Peyer's patch (tissue), 4 donors: ENCODE results near the gene NPBWR2. TPM values are rescaled to one million over a fixed set of nuclear protein-coding genes. Genes with fewer than 3 reads are reported as not detected.
A peak's percentile ranks its signal among the peaks of the same experiment; 100 is the strongest.

Experiments used
- DNase-seq, 3 donors: peaks; one replicate each; pipeline ENCODE4 v3.0.0-alpha.2; 2017 to 2019
- H3K27ac ChIP-seq, 4 donors: fragments of 200-600 bp; sonication (generic); one replicate each; pipeline ENCODE4 v1.5.1; 2016 to 2019
- H3K27me3 ChIP-seq, 2 donors: fragments of 200-600 bp; sonication (generic); one replicate each; pipeline ENCODE4 v1.5.1; 2019
- H3K36me3 ChIP-seq, 3 donors: fragments of 200-600 bp; sonication (generic); one replicate each; pipeline ENCODE4 v1.5.1; 2016 to 2019
- H3K4me1 ChIP-seq, 4 donors: fragments of 200-600 bp; sonication (generic); one replicate each; pipeline ENCODE4 v1.5.1; 2016 to 2019
- H3K4me3 ChIP-seq, 4 donors: fragments of 200-600 bp; sonication (generic); 1 replicate in 3 of 4; 2 replicates in 1 of 4; pipeline ENCODE4 v1.5.1; 2016 to 2019; ENCODE audit warnings: mild to moderate bottlenecking in 1 of 4
- H3K9me3 ChIP-seq, 4 donors: fragments of 200-600 bp; sonication (generic); one replicate each; pipeline ENCODE4 v1.5.1; 2016 to 2019; ENCODE audit warnings: mild to moderate bottlenecking in 1 of 4
- POLR2A ChIP-seq, 2 donors: fragments of 450-650 bp; IDR thresholded peaks; one replicate each; pipeline ENCODE4 v1.5.1; 2017; ENCODE audit warnings: antibody characterized with exemption in 2 of 2, mild to moderate bottlenecking in 2 of 2, moderate library complexity in 2 of 2
- total RNA-seq, 4 donors: library from RNA; depleted of rRNA; stranded (reverse); fragments of >200 nt; gene quantifications; one replicate each; pipeline ENCODE4 v1.1.0, GENCODE V29; 2016
- TF ChIP-seq, protein P1 (sequence below), 6 experiments: fragments of 450-650 bp in 4 of 6; fragments of 200-600 bp in 2 of 6; sonication (generic) in 1 of 6; IDR thresholded peaks; one replicate each; pipeline ENCODE4 v1.5.1; 2017 to 2019; ENCODE audit warnings: antibody characterized with exemption in 6 of 6, mild to moderate bottlenecking in 3 of 6, moderate library complexity in 1 of 6

The NPBWR2 gene
- total RNA-seq, 4 donors from 2014 or later: not detected

- TF ChIP-seq, protein P1, sequence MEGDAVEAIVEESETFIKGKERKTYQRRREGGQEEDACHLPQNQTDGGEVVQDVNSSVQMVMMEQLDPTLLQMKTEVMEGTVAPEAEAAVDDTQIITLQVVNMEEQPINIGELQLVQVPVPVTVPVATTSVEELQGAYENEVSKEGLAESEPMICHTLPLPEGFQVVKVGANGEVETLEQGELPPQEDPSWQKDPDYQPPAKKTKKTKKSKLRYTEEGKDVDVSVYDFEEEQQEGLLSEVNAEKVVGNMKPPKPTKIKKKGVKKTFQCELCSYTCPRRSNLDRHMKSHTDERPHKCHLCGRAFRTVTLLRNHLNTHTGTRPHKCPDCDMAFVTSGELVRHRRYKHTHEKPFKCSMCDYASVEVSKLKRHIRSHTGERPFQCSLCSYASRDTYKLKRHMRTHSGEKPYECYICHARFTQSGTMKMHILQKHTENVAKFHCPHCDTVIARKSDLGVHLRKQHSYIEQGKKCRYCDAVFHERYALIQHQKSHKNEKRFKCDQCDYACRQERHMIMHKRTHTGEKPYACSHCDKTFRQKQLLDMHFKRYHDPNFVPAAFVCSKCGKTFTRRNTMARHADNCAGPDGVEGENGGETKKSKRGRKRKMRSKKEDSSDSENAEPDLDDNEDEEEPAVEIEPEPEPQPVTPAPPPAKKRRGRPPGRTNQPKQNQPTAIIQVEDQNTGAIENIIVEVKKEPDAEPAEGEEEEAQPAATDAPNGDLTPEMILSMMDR (IDR thresholded peaks at IDR 0.05): no peak
- no peak for TF ChIP-seq POLR2A (IDR thresholded peaks at IDR 0.05)
- peaks cover 0 to 29% (median 12%) of the 10 kb centered on the region in 4 donors for H3K4me1 ChIP-seq
- peak within 1 kb of the TSS; percentile 45 to 64 (median 58) for H3K4me3 ChIP-seq
- peaks cover 0 to 15% of the 10 kb centered on the region in 2 donors for H3K27me3 ChIP-seq
- peak within 1 kb of the TSS in 1 of 4 donors; percentile 47 for H3K27ac ChIP-seq
- H3K9me3 ChIP-seq: no peaks in the 10 kb centered on the region
- no peak for DNase-seq
- H3K36me3 ChIP-seq: no peaks in the 10 kb centered on the region
These were observed 23.3 kb downstream of the NPBWR2 start, which contains the start of gene LKAAEAR1 for GRCh38 chr20:64083804-64084684. Gene LKAAEAR1, minus strand, starts transcription at chr20:64084398. Its CDS starts 179 bp downstream, at chr20:64084219.

DNA sequence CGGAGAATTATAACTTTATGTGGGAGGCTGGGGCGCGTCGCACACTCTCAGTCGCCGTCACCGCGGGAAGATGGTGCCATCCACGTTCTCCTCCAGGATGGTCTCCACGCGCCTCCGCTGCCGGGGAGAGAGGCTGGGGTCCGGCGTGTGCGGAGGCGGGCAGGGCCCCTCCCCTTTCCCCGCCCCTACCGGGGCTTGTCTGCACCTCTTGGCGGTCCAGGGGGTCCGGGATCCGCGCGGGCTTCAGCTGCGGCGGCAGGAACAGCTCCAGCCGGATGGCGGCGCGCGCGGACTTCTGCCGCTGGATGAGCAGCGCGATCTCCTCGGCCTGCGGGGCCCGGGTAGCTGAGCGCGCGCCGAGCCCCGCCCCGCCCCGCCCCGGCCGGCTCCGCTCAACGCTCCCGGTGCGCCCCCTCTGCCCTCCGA lies 24.0 kb downstream of the NPBWR2 start:
- TF ChIP-seq POLR2A (IDR thresholded peaks at IDR 0.05): no peak
- TF ChIP-seq, protein P1 (IDR thresholded peaks at IDR 0.05): peak; percentile 32 to 68 (median 42)
- H3K9me3 ChIP-seq: no peaks in the 10 kb centered on the region
- H3K27ac ChIP-seq: peak overlapping the region in 1 of 4 donors; percentile 47
- peaks cover 0 to 15% of the 10 kb centered on the region in 2 donors for H3K27me3 ChIP-seq
- H3K4me3 ChIP-seq: peak overlapping the region; percentile 45 to 64 (median 58)
- peaks cover 0 to 36% (median 13%) of the 10 kb centered on the region in 4 donors for H3K4me1 ChIP-seq
- no peaks in the 10 kb centered on the region for H3K36me3 ChIP-seq
- peak; percentile 75 to 89 (median 79) for DNase-seq

DNA sequence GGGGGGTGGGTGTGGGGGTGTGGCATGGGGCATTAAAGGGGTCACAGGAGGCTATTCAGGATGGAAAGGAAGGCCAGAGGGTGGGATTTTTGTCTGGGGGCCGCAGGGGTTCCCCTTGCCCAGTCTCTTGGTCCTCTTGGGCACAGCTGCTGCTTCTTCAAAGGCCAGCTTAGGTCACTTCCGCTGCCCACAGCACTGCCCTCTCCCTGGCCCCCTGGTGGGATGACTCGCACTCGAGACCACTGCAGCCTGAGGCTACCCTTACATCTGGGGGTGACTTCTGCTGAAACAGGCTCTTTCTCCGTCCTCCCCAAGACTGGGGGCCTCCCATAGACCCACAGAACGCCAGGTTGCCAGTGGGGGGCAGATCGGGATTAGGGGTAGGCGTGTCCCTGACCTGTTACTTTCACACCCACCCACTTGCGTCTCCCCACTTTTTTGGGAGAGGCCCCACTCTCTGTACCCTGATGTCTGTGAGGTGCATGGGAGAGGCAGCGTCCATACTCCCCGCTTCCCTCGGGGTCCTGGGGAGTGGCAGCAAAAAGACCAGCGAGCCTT lies 24.5 kb downstream of the NPBWR2 start:
- no peak for TF ChIP-seq POLR2A (IDR thresholded peaks at IDR 0.05)
- TF ChIP-seq, protein P1 (IDR thresholded peaks at IDR 0.05): no peak
- no peaks in the 10 kb centered on the region for H3K36me3 ChIP-seq
- H3K9me3 ChIP-seq: no peaks in the 10 kb centered on the region
- peak overlapping the region; percentile 45 to 64 (median 58) for H3K4me3 ChIP-seq
- DNase-seq: no peak
- peaks cover 0 to 15% of the 10 kb centered on the region in 2 donors for H3K27me3 ChIP-seq
- peaks cover 0 to 40% (median 15%) of the 10 kb centered on the region in 4 donors for H3K4me1 ChIP-seq
- H3K27ac ChIP-seq: peak overlapping the region in 1 of 4 donors; percentile 47

DNA sequence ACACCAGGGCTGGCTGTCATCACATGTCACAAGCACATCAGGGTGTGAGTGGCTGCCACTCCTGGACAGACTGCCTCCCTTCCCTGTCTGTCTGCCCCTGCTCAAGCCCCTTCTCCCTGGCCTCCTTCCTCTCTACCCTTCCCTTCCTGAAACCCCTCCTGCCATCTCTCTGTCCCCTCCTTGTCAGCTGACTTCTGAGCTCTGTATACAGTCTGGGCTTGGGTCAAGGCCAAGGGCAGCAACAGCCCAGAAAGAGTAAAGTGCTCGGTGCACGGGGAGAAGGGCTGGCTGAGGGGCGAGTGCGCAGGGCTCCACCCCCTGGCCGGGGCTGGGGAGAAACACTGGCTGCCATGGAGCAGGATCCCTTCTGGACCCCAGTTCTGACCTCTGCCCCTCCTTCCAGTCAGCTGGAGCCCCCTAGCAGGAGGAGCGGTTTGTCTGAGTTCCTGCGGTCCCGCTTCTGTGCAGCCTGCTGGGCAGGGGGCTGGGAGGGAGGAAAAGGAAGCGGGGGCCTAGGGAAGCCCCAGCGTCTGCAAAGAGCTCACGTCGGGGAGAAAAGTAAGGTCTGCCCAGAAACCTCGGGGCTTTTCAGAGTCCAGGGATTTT lies 25.1 kb downstream of the NPBWR2 start:
- Histone ChIP-seq H3K4me3 (no peak overlapping the region), H3K27ac (no peak overlapping the region), H3K36me3 (no peaks in the 10 kb centered on the region), H3K9me3 (no peaks in the 10 kb centered on the region), H3K27me3 (peaks cover 0 to 15% of the 10 kb centered on the region in 2 donors), H3K4me1 (peaks cover 0 to 40% (median 15%) of the 10 kb centered on the region in 4 donors)
- TF ChIP-seq, protein P1 (IDR thresholded peaks at IDR 0.05): no peak
- no peak for TF ChIP-seq POLR2A (IDR thresholded peaks at IDR 0.05)
- no peak for DNase-seq

DNA sequence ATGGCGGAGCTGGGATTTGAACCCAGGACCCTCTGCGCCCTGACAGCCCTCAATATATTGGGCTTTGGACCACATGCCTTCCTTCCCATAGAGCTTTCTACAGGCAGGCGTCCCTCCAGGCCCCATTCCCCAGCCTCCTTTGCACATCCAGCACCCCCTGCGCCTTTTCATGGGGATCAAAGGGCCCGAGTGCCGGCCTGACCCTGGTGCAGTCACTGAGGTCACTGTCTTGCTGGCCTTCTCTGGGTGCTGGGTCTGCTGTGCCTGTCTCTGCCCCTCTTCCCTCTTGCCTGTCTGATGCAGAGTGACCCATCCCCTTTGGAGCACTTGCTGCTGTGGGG lies 25.8 kb downstream of the NPBWR2 start:
- Histone ChIP-seq H3K9me3 (no peaks in the 10 kb centered on the region), H3K36me3 (no peaks in the 10 kb centered on the region), H3K4me3 (no peak overlapping the region), H3K27me3 (peaks cover 0 to 15% of the 10 kb centered on the region in 2 donors), H3K27ac (no peak overlapping the region), H3K4me1 (peaks cover 0 to 40% (median 16%) of the 10 kb centered on the region in 4 donors)
- TF ChIP-seq, protein P1 (IDR thresholded peaks at IDR 0.05): no peak
- TF ChIP-seq POLR2A (IDR thresholded peaks at IDR 0.05): no peak
- no peak for DNase-seq
